WTC11 (cell line): Measurements from ENCODE around the gene GPR162. TPM values are rescaled to one million over a fixed set of nuclear protein-coding genes. Genes with fewer than 3 reads are reported as not detected.
A peak's percentile ranks its signal among the peaks of the same experiment; 100 is the strongest.

Experiments used
- ATAC-seq: fragments of 200-7000 bp; cut with Tn5 transposase; 2 replicates; pipeline ENCODE4 v1.10.0; 2021; ENCODE audit warnings: mild to moderate bottlenecking, moderate library complexity
- CTCF ChIA-PET: fragments of 300-600 bp; sonication (Branson Sonifier 250); formaldehyde crosslinking; loops from one replicate; lab custom pipeline; 2021; ENCODE audit warnings: antibody characterized with exemption; lab: Charles Lee
- POLR2A ChIA-PET: fragments of 350-600 bp; sonication (Branson Sonifier 250); formaldehyde crosslinking; loops from one replicate; lab custom pipeline; 2021; ENCODE audit warnings: antibody characterized with exemption; lab: Charles Lee
- DNase-seq: peaks from one replicate; pipeline ENCODE4 v3.0.0; 2021; ENCODE audit warnings: low spot score
- H3K27ac Mint-ChIP-seq: 2 replicates; pipeline ENCODE4 v1.8.0; 2021; ENCODE audit warnings: mixed read lengths
- H3K27me3 Mint-ChIP-seq: 2 replicates; pipeline ENCODE4 v1.8.0; 2021; ENCODE audit warnings: low read depth, mild to moderate bottlenecking, moderate library complexity, mixed read lengths
- H3K36me3 Mint-ChIP-seq: 2 replicates; pipeline ENCODE4 v1.8.0; 2021; ENCODE audit warnings: mixed read lengths
- H3K4me1 Mint-ChIP-seq: 2 replicates; pipeline ENCODE4 v1.8.0; 2022; ENCODE audit warnings: mixed read lengths
- H3K4me3 Mint-ChIP-seq: 2 replicates; pipeline ENCODE4 v1.8.0; 2021; ENCODE audit warnings: mild to moderate bottlenecking, moderate library complexity, mixed read lengths
- H3K9me3 Mint-ChIP-seq: 2 replicates; pipeline ENCODE4 v1.8.0; 2021; ENCODE audit warnings: mixed read lengths
- GTF2I ChIP-seq: fragments of 250-450 bp; sonication (Bioruptor Pico); conservative IDR thresholded peaks from 2 replicates; pipeline ENCODE4 v1.4.0; 2021; ENCODE audit warnings: mild to moderate bottlenecking
- JAZF1 ChIP-seq: fragments of 250-450 bp; sonication (Bioruptor Pico); IDR thresholded peaks from 2 replicates; pipeline ENCODE4 v1.9.0; 2021; ENCODE audit warnings: moderate library complexity, mild to moderate bottlenecking, inconsistent platforms
- KAT7 ChIP-seq: sonication (generic); formaldehyde crosslinking; IDR thresholded peaks from 2 replicates; pipeline ENCODE4 v1.8.1; 2023; ENCODE audit warnings: missing genetic modification reagents, mild to moderate bottlenecking, borderline replicate concordance
- NFE2L1 ChIP-seq: sonication (generic); formaldehyde crosslinking; IDR thresholded peaks from 2 replicates; pipeline ENCODE4 v1.8.1; 2023; ENCODE audit warnings: missing genetic modification reagents
- OVOL2 ChIP-seq: fragments of 250-450 bp; sonication (Bioruptor Pico); IDR thresholded peaks from 2 replicates; pipeline ENCODE4 v1.9.0; 2021; ENCODE audit warnings: mild to moderate bottlenecking, borderline replicate concordance
- SP1 ChIP-seq: sonication (generic); formaldehyde crosslinking; conservative IDR thresholded peaks from 2 replicates; pipeline ENCODE4 v1.8.1; 2022; ENCODE audit warnings: missing genetic modification reagents
- total RNA-seq: library from RNA; stranded (reverse); gene quantifications from 3 replicates; pipeline ENCODE4 v1.2.3, GENCODE V29; 2021
- TF ChIP-seq, protein P1 (sequence below): sonication (generic); formaldehyde crosslinking; IDR thresholded peaks from 2 replicates; pipeline ENCODE4 v1.8.1; 2023; ENCODE audit warnings: mild to moderate bottlenecking, missing genetic modification reagents
- TF ChIP-seq, protein P2 (sequence below): sonication (generic); formaldehyde crosslinking; IDR thresholded peaks from 2 replicates; pipeline ENCODE4 v1.8.1; 2022; ENCODE audit warnings: low read depth, missing genetic modification reagents, borderline replicate concordance
- TF ChIP-seq, protein P3 (sequence below): sonication (generic); formaldehyde crosslinking; IDR thresholded peaks from 2 replicates; pipeline ENCODE4 v1.8.1; 2023; ENCODE audit warnings: mild to moderate bottlenecking, missing genetic modification reagents, moderate library complexity
- TF ChIP-seq, protein P4 (sequence below): sonication (generic); formaldehyde crosslinking; IDR thresholded peaks from 2 replicates; pipeline ENCODE4 v1.8.0; 2022; ENCODE audit warnings: mild to moderate bottlenecking, missing genetic modification reagents
- TF ChIP-seq, protein P5 (sequence below): fragments of 250-450 bp; sonication (Bioruptor Pico); IDR thresholded peaks from 2 replicates; pipeline ENCODE4 v1.8.0; 2021; ENCODE audit warnings: mild to moderate bottlenecking
- TF ChIP-seq, protein P6 (sequence below): sonication (generic); formaldehyde crosslinking; conservative IDR thresholded peaks from 2 replicates; pipeline ENCODE4 v1.8.1; 2022; ENCODE audit warnings: mild to moderate bottlenecking, missing genetic modification reagents
- TF ChIP-seq, protein P7 (sequence below): sonication (generic); formaldehyde crosslinking; IDR thresholded peaks from 2 replicates; pipeline ENCODE4 v1.8.1; 2023; ENCODE audit warnings: mild to moderate bottlenecking, missing genetic modification reagents

The GPR162 gene
- total RNA-seq, 1 experiment from 2014 or later, result 7.3 TPM

DNA sequence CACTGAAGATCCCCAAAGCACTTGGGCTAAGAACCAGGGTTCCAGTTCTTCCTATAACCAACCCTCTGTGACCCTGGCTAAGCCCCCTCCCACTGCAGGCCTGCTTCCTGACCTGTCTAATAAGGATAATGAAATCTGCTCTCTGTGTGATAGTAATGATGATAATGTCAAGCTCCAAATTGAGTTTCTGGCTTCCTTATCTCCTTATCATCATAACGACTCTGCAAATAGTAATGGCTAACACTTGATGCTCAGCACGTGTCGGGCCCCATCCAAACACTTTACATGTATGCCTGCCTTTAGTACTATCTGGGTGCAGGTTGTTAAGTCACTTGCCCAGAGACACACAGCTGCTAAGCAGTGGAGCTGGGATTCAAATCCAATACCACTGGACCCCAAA, 5.0 kb upstream of the GPR162 start:
- Mint-ChIP-seq H3K9me3 (no peaks in the 10 kb centered on the region), H3K27ac (peak overlapping the region; percentile 9; the same call in 1 of the 2 replicates), H3K27me3 (peaks cover 52% of the 10 kb centered on the region), H3K4me1 (peaks cover 36% of the 10 kb centered on the region), H3K36me3 (no peaks in the 10 kb centered on the region), H3K4me3 (no peak overlapping the region)
- TF ChIP-seq, protein P1, sequence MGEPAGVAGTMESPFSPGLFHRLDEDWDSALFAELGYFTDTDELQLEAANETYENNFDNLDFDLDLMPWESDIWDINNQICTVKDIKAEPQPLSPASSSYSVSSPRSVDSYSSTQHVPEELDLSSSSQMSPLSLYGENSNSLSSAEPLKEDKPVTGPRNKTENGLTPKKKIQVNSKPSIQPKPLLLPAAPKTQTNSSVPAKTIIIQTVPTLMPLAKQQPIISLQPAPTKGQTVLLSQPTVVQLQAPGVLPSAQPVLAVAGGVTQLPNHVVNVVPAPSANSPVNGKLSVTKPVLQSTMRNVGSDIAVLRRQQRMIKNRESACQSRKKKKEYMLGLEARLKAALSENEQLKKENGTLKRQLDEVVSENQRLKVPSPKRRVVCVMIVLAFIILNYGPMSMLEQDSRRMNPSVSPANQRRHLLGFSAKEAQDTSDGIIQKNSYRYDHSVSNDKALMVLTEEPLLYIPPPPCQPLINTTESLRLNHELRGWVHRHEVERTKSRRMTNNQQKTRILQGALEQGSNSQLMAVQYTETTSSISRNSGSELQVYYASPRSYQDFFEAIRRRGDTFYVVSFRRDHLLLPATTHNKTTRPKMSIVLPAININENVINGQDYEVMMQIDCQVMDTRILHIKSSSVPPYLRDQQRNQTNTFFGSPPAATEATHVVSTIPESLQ (CRISPR knock-in tag), result no peak
- TF ChIP-seq, protein P2, sequence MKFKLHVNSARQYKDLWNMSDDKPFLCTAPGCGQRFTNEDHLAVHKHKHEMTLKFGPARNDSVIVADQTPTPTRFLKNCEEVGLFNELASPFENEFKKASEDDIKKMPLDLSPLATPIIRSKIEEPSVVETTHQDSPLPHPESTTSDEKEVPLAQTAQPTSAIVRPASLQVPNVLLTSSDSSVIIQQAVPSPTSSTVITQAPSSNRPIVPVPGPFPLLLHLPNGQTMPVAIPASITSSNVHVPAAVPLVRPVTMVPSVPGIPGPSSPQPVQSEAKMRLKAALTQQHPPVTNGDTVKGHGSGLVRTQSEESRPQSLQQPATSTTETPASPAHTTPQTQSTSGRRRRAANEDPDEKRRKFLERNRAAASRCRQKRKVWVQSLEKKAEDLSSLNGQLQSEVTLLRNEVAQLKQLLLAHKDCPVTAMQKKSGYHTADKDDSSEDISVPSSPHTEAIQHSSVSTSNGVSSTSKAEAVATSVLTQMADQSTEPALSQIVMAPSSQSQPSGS (CRISPR knock-in tag), result no peak
- no peak for TF ChIP-seq JAZF1 (CRISPR knock-in tag)
- TF ChIP-seq GTF2I (CRISPR knock-in tag), result no peak
- TF ChIP-seq, protein P3, sequence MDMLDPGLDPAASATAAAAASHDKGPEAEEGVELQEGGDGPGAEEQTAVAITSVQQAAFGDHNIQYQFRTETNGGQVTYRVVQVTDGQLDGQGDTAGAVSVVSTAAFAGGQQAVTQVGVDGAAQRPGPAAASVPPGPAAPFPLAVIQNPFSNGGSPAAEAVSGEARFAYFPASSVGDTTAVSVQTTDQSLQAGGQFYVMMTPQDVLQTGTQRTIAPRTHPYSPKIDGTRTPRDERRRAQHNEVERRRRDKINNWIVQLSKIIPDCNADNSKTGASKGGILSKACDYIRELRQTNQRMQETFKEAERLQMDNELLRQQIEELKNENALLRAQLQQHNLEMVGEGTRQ (CRISPR knock-in tag), result no peak
- TF ChIP-seq, protein P4, sequence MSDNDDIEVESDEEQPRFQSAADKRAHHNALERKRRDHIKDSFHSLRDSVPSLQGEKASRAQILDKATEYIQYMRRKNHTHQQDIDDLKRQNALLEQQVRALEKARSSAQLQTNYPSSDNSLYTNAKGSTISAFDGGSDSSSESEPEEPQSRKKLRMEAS, result no peak
- TF ChIP-seq, protein P5, sequence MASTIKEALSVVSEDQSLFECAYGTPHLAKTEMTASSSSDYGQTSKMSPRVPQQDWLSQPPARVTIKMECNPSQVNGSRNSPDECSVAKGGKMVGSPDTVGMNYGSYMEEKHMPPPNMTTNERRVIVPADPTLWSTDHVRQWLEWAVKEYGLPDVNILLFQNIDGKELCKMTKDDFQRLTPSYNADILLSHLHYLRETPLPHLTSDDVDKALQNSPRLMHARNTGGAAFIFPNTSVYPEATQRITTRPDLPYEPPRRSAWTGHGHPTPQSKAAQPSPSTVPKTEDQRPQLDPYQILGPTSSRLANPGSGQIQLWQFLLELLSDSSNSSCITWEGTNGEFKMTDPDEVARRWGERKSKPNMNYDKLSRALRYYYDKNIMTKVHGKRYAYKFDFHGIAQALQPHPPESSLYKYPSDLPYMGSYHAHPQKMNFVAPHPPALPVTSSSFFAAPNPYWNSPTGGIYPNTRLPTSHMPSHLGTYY, result no peak
- TF ChIP-seq, protein P6, sequence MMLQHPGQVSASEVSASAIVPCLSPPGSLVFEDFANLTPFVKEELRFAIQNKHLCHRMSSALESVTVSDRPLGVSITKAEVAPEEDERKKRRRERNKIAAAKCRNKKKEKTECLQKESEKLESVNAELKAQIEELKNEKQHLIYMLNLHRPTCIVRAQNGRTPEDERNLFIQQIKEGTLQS (CRISPR knock-in tag), result no peak
- ChIA-PET CTCF (interaction anchor here (1.0 to 2.5 kb wide), 3 partner anchors 8 to 63 kb away, joined by 3 to 9 read pairs (median 7); partner anchors contain the start of genes MLF2 and PTMS), POLR2A (no interaction called here)
- ATAC-seq, result no peak
- no peak for DNase-seq

DNA sequence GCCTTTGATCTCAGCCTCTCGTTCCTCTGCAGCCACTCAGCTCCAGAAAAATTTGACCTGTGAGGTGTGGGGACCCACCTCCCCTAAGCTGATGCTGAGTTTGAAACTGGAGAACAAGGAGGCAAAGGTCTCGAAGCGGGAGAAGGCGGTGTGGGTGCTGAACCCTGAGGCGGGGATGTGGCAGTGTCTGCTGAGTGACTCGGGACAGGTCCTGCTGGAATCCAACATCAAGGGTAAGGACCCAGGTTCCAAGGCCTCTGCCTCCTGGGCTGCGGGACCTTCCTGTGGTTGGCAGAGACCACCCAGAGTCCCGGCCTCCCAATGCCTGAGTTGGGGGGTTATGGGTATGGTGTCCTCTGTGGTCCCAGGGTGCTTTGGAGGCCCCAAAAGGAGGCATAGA, 4.5 kb upstream of the GPR162 start:
- H3K4me1 Mint-ChIP-seq, result peaks cover 38% of the 10 kb centered on the region
- no peaks in the 10 kb centered on the region for H3K36me3 Mint-ChIP-seq
- no peak for DNase-seq
- POLR2A ChIA-PET, result no interaction called here
- H3K9me3 Mint-ChIP-seq, result no peaks in the 10 kb centered on the region
- TF ChIP-seq OVOL2 (CRISPR knock-in tag) (no peak), SP1 (CRISPR knock-in tag) (no peak)
- TF ChIP-seq, all 79 proteins: peak for 0
- Mint-ChIP-seq H3K27me3 (peaks cover 53% of the 10 kb centered on the region), H3K27ac (no peak overlapping the region), H3K4me3 (no peak overlapping the region)
- CTCF ChIA-PET, result interaction anchor here (1.9 to 2.5 kb wide), 2 partner anchors 51 to 63 kb away, joined by 7 to 9 read pairs; partner anchors contain the start of genes MLF2 and PTMS
- ATAC-seq, result no peak

DNA sequence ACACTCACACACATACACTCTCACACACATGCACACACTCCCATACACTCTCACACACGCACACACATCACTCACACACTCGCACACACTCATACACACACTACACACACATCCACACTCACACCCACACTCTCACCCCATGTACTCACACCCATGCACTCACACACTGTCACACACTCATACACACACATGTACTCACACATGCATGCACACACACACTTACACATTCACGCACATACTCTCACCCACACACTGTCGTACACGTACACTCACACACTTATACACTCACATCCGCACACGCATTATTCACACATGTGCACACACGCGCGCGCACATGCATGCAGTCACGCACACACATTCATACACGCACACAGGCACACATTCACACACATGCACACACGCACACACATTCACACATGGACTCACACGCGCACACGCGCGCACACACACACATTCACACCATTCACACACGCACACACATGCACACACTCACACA, 3.9 kb upstream of the GPR162 start:
- TF ChIP-seq NFE2L1 (CRISPR knock-in tag) (0 out of 2 replicates have a peak, but pooled peaks have one; percentile 15), KAT7 (no peak)
- TF ChIP-seq, protein P7, sequence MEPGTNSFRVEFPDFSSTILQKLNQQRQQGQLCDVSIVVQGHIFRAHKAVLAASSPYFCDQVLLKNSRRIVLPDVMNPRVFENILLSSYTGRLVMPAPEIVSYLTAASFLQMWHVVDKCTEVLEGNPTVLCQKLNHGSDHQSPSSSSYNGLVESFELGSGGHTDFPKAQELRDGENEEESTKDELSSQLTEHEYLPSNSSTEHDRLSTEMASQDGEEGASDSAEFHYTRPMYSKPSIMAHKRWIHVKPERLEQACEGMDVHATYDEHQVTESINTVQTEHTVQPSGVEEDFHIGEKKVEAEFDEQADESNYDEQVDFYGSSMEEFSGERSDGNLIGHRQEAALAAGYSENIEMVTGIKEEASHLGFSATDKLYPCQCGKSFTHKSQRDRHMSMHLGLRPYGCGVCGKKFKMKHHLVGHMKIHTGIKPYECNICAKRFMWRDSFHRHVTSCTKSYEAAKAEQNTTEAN (CRISPR knock-in tag), result peak; percentile 98
- ChIA-PET POLR2A (interaction anchor here (1.5 kb wide), 1 partner anchor 65 kb away, joined by 5 read pairs; the partner anchor contains the start of gene MLF2), CTCF (interaction anchor here (1.9 to 2.4 kb wide), 2 partner anchors 64 kb away, joined by 7 to 8 read pairs; partner anchors contain the start of gene MLF2)
- peaks cover 57% of the 10 kb centered on the region for H3K27me3 Mint-ChIP-seq
- no peak for DNase-seq
- H3K9me3 Mint-ChIP-seq, result no peaks in the 10 kb centered on the region
- H3K4me1 Mint-ChIP-seq, result peaks cover 44% of the 10 kb centered on the region
- H3K36me3 Mint-ChIP-seq, result no peaks in the 10 kb centered on the region
- peak overlapping the region; percentile 26 for H3K27ac Mint-ChIP-seq
- H3K4me3 Mint-ChIP-seq, result no peak overlapping the region
- no peak for ATAC-seq
